HG03521 (cell line): ENCODE results near the gene ELMO1.

Experiments used
- ATAC-seq: cut with Tn5 transposase; IDR thresholded peaks from one replicate; pipeline ENCODE4 v1.9.1; 2021; ENCODE audit warnings: mild to moderate bottlenecking, moderate library complexity; ENCODE audit not compliant: unreplicated experiment

Gene ELMO1

GRCh38 chr7:36868727-36869411 is 579.8 kb downstream of the ELMO1 start:
- ATAC-seq = no peak

- ATAC-seq = no peak
Measured at GRCh38 chr7:36865019-36865418, 583.6 kb downstream of the ELMO1 start.

- ATAC-seq = no peak
Measured at GRCh38 chr7:36863901-36864701, 584.6 kb downstream of the ELMO1 start.

GRCh38 chr7:36862771-36863261 is 585.8 kb downstream of the ELMO1 start:
- ATAC-seq = no peak

- no peak for ATAC-seq
Measured at GRCh38 chr7:36861656-36862055, 587.0 kb downstream of the ELMO1 start.

GRCh38 chr7:36860681-36861080 is 588.0 kb downstream of the ELMO1 start:
- ATAC-seq = no peak

GRCh38 chr7:36855330-36855729 is 593.3 kb downstream of the ELMO1 start:
- no peak for ATAC-seq

- ATAC-seq = no peak
Measured at GRCh38 chr7:36854652-36855051, 594.0 kb downstream of the ELMO1 start.

GRCh38 chr7:36852931-36853330 is 595.7 kb downstream of the ELMO1 start:
- ATAC-seq = no peak

GRCh38 chr7:36852017-36852416 is 596.6 kb downstream of the ELMO1 start:
- ATAC-seq = no peak

- ATAC-seq = no peak
Measured at GRCh38 chr7:36851382-36851781, 597.3 kb downstream of the ELMO1 start.

- no peak for ATAC-seq
Measured at GRCh38 chr7:36847946-36848345, 600.7 kb downstream of the ELMO1 start.

GRCh38 chr7:36844374-36844773 is 604.3 kb downstream of the ELMO1 start:
- no peak for ATAC-seq

- ATAC-seq = no peak
Measured at GRCh38 chr7:36840904-36841303, 607.8 kb downstream of the ELMO1 start.

- ATAC-seq = no peak
Measured at GRCh38 chr7:36838616-36839225, 609.9 kb downstream of the ELMO1 start.

- no peak for ATAC-seq
Measured at GRCh38 chr7:36831049-36831448, 617.6 kb downstream of the ELMO1 start.

- no peak for ATAC-seq
Measured at GRCh38 chr7:36827726-36828703, 620.6 kb downstream of the ELMO1 start.

- ATAC-seq = no peak
Measured at GRCh38 chr7:36825501-36825900, 623.2 kb downstream of the ELMO1 start.

GRCh38 chr7:36823353-36823752 is 625.3 kb downstream of the ELMO1 start:
- no peak for ATAC-seq

GRCh38 chr7:36821617-36822016 is 627.0 kb downstream of the ELMO1 start:
- no peak for ATAC-seq
